ENCODE data around the gene PPFIA2.
"Not testable (repeated sequence)": the region's sequence is repeated elsewhere in the genome, so short reads cannot be mapped to it uniquely, and the experiment has no call there.

The PPFIA2 gene

GRCh38 chr12:81255456-81255855 lies 503.7 kb downstream of the PPFIA2 start:
- DNase-seq, result no peak

- no peak for DNase-seq
Measured at GRCh38 chr12:81253360-81253759, 505.8 kb downstream of the PPFIA2 start.

DNA sequence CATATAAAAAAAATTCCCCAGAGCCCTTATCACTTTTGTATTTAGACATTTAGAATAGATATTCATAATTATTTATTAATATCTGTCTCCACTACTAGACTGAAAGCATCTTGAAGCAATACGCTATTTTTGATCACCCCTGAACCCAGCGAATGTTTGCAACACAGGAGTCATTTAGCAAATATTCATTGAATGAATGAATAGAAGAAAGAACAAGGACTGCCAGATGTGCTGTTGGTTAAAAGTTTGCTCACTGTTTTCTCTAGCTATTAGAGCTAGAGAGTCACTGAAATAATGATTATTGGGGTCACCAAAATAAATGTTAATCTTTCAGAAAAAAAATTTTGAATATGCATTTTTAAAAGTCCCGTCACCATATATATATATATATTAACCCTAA lies 506.9 kb downstream of the PPFIA2 start:
- DNase-seq, result no peak

- no peak for DNase-seq
Measured at GRCh38 chr12:81249976-81250375, 509.2 kb downstream of the PPFIA2 start.

DNA sequence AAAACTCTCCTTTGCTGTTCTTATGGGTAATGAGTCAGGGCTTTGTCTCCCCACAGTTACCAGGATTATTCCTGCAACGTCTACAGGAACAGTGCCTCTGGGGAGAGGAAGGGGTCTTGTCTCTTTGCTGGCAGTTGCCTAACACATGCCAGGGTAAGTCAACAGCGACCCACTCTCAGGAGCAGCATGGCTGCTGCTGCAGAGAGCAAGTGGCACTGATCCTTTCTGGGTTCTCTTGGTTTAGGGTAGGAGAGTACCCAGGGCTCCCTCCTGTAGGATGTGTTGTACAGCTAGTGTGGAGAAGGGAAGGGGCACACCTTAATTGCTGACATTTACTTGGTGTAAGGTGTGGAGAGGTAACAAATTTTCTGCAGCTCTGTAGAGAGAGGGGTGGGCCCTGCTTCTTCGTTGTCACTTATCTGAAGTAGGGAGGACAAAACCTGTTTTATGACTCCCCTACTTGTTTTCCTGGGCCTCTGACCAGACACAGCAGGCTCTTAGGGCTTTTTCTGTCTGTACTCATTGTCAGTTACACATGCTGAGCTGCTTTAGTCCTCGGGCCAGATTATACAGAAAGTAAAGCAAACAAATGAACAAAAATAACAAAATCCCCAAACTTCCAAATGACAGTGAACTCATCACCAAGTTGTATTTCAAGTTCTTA lies 513.1 kb downstream of the PPFIA2 start:
- no peak for DNase-seq

DNA sequence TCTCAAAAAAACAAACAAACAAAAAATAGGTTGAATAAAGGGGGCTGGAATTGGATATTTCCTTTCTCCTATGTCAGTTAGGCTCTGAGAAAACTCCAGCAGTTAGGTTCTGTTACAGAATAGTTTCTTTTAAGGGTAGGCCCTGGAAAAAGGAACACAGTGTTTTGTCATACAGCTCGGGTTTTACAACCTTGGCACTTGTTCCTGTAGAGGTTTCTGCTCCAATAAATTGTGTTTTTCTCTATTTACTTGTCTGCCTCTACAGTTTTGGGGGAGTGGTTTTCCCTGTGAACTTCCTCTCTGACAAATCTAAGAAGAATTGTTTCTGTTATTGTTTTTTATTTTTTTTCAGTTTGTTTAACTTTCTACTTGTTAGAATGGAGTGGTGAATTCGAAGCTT lies 513.7 kb downstream of the PPFIA2 start:
- DNase-seq, result no peak

GRCh38 chr12:81231574-81232368 lies 527.4 kb downstream of the PPFIA2 start:
- DNase-seq, result no peak

- DNase-seq, result no peak
Measured at GRCh38 chr12:81229759-81230158, 529.4 kb downstream of the PPFIA2 start.

DNA sequence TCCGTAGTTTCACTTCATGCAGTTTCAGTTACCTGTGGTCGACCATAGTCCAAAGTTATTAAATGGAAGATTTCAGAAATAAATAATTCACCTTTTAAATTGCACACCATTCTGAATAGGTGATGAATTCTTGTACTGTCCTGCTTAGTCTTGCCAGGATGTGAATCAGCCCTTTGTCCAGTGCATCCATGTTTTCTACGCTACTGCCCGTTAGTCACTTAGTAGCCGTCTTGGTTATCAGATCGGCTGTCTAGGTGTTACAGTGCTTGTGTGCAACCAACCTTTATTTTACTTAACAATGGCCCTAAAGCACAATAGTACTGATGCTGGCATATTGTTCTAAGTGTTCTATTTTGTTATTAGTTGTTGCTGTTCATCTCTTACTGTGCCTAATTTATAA lies 534.5 kb downstream of the PPFIA2 start:
- no peak for DNase-seq

- no peak for DNase-seq
Measured at GRCh38 chr12:81222846-81223592, 536.1 kb downstream of the PPFIA2 start.

- DNase-seq, result no peak
Measured at GRCh38 chr12:81221681-81222080, 537.5 kb downstream of the PPFIA2 start.

- no peak for DNase-seq
Measured at GRCh38 chr12:81216739-81217138, 542.4 kb downstream of the PPFIA2 start.

DNA sequence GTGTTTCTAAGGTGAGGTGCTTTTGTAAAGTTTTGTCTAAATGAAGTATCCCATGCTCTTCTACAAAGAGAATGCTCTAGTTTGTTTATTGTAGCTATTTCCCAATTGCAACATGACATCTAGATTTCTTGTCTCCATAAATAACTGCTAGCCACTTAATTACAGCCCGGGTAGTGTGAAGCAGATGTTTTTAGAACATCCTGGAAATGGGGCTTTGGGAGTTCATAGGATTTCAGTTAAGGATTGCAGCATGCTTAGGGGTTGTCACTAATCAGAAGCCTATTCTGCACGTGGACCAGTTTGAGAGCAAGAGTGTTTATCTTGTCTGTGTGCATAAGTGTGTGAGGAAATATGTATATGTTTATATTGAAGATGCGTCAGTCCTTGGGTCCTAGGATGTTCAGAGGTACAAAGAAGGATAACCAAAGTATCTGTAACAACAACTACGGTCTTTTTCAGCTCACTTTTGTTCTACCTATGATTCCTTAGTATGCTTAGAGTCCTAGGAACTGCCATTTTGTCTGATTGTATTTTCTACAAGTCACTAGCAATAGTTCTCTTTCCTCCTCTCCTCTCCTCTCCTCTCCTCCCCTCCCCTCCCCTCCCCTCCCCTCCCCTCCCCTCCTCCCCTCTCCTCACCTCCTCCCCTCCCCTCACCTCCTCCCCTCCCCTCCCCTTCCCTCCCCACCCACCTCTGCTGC lies 546.0 kb downstream of the PPFIA2 start:
- no peak for DNase-seq

DNA sequence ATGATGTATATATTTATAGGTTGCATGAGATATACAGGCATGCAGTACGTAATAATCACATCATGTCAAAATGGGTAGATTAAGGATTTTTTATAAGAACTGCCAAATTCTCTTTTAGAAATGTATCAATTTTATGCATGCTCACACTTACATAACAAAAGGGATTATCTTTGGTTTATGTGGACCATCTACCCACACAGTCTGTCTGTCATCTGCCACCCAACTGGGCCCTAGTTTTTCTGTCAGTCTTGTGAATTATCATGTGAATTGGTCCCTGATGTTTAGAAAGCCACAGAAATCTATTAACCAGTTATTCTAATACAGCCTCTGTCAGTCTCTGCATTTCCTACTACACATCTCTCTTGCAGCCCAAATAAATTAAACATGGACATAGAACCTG lies 547.8 kb downstream of the PPFIA2 start:
- DNase-seq, result no peak

DNA sequence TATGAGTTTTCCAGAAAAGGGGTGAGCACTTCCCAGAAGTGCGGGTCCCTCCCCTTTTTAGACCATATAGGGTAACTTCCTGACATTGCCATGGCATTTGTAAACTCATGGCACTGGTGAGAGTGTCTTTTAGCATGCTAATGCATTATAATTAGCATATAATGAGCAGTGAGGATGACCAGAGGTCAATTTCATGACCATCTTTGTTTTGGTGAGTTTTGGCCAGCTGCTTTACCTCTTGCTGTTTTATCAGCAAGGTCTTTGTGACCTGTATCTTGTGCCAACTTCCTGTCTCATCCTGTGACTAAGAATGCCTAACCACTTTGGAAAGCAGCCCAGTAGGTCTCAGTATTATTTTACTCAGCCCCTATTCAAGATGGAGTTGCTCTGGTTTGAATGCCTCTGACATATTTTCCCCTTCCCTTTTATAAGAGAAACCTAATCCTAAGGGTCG lies 549.4 kb downstream of the PPFIA2 start:
- not testable (repeated sequence) for DNase-seq

DNA sequence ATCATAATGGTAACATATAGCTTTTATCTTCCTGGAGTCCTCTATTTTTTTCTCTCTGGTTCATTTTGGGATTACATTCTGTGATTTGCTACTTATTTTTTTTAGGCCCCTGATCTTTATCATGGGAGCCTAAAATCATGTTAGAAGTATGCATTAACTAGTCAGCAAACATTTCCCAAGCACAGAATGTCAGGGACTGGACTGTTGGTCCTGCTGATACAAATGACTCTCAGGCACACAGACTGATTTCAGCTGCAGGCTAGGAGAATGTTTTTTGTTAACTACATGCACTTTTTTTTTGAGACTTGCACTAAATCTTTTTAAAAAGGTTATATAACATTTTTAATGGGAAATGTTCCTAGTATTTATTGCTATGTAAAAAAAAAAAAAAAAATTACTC lies 550.1 kb downstream of the PPFIA2 start:
- no peak for DNase-seq

DNA sequence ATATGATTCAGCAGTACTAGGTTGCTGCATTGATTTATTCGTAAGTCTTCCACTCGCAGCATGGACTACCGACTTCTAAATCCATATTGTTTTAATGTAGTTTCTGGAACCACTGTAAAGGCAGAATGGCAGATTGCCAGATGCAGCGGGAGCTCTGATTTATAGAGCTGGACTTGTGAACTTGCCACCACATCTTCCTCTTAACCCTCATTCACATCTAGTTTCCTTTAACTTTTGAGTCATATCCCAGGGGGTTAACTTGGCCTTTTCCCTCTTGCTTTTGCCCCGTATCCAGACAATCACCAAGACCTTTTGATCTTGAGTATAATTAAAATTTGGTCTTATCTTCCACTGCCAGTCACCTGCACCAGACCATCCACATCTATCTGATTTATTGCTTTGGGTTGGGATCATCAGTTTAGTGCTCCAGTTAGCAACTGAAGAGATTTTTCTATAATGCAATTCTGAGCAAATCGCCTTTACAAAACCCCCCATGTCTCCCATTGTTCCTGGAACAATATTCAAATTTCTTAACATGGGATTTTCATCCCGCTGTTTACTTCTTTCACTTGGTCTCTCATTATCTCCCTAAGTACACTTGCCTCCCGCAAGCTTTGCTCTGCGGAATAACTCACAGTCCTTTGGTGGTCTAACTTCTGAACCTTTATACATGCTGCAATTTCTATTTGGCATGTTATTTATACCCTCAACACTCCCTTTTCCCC lies 550.8 kb downstream of the PPFIA2 start:
- no peak for DNase-seq

All from GOT3 (cell line).